CD14-positive monocyte (primary cell): ENCODE measurements around the gene ARHGAP40. TPM values are rescaled to one million over a fixed set of nuclear protein-coding genes. Genes with fewer than 3 reads are reported as not detected.

Experiments used
- DNase-seq, 3 donors: peaks; one replicate each; pipeline ENCODE4 v3.0.0-alpha.2; 2011 to 2022
- H2AFZ ChIP-seq: 2 replicates; pipeline ENCODE4 v1.6.0; 2012; ENCODE audit warnings: mild to moderate bottlenecking, low read depth, low read length, inconsistent platforms; ENCODE audit not compliant: insufficient read depth, poor library complexity, severe bottlenecking
- H3K27ac ChIP-seq, 2 donors: 1 replicate in 1 of 2; 2 replicates in 1 of 2; pipeline ENCODE4 v1.5.1; 2012 to 2013; ENCODE audit warnings: low read length in 2 of 2, control low read depth in 1 of 2, inconsistent platforms in 1 of 2, low read depth in 1 of 2, mild to moderate bottlenecking in 1 of 2
- H3K27me3 ChIP-seq, 2 donors: one replicate each; pipeline versions ENCODE4 v1.6.0 to v1.6.1; 2011 to 2013; ENCODE audit warnings: low read length in 2 of 2; ENCODE audit not compliant: control insufficient read depth in 2 of 2, insufficient read depth in 2 of 2
- H3K36me3 ChIP-seq, 2 donors: replicated peaks in 1 of 2; 1 replicate in 1 of 2; 2 replicates in 1 of 2; pipeline versions ENCODE4 v1.5.1 to v1.6.1; 2012 to 2013; ENCODE audit warnings: low read length in 2 of 2, control low read depth in 1 of 2, inconsistent platforms in 1 of 2, mild to moderate bottlenecking in 1 of 2; ENCODE audit not compliant: insufficient read depth in 2 of 2, control insufficient read depth in 1 of 2
- H3K4me1 ChIP-seq, 2 donors: 1 replicate in 1 of 2; 2 replicates in 1 of 2; pipeline versions ENCODE4 v1.5.1 to v1.6.1; 2012 to 2013; ENCODE audit warnings: low read length in 2 of 2, control low read depth in 1 of 2, inconsistent platforms in 1 of 2, mild to moderate bottlenecking in 1 of 2, moderate library complexity in 1 of 2; ENCODE audit not compliant: insufficient read depth in 2 of 2, control insufficient read depth in 1 of 2
- H3K4me2 ChIP-seq: replicated peaks from 2 replicates; pipeline ENCODE3; 2012; ENCODE audit warnings: low read length, moderate library complexity, mild to moderate bottlenecking; ENCODE audit not compliant: poor library complexity, severe bottlenecking; ENCODE audit errors: extremely low read depth
- H3K4me3 ChIP-seq, 3 experiments: fragments of 200-600 bp in 1 of 3; sonication (generic) in 1 of 3; replicated peaks in 1 of 3; 1 replicate in 2 of 3; 2 replicates in 1 of 3; pipeline ENCODE4 v1.5.1; 2011 to 2013; ENCODE audit warnings: low read length in 3 of 3, mild to moderate bottlenecking in 3 of 3, control low read depth in 2 of 3, low read depth in 2 of 3, inconsistent platforms in 1 of 3, moderate library complexity in 1 of 3
- H3K79me2 ChIP-seq: 2 replicates; pipeline ENCODE4 v1.6.0; 2012; ENCODE audit warnings: mild to moderate bottlenecking, control low read depth, inconsistent platforms, low read length, moderate library complexity; ENCODE audit not compliant: insufficient read depth
- H3K9ac ChIP-seq: 2 replicates; pipeline ENCODE4 v1.6.0; 2017; ENCODE audit warnings: low read length, mild to moderate bottlenecking; ENCODE audit not compliant: insufficient read depth, poor library complexity, severe bottlenecking
- H3K9me3 ChIP-seq, 2 donors: replicated peaks in 1 of 2; 1 replicate in 1 of 2; 2 replicates in 1 of 2; pipeline versions ENCODE4 v1.5.1 to v1.6.1; 2012 to 2013; ENCODE audit warnings: low read length in 2 of 2, control low read depth in 1 of 2; ENCODE audit not compliant: control insufficient read depth in 1 of 2, insufficient read depth in 1 of 2
- H4K20me1 ChIP-seq: 2 replicates; pipeline ENCODE4 v1.6.0; 2012; ENCODE audit warnings: mild to moderate bottlenecking, low read length, control low read depth, moderate library complexity; ENCODE audit not compliant: insufficient read depth
- H3K27ac Mint-ChIP-seq, 7 donors: one replicate each; pipeline ENCODE4 v1.8.0; 2020; ENCODE audit warnings: mild to moderate bottlenecking in 7 of 7, mixed read lengths in 7 of 7, moderate library complexity in 6 of 7, inconsistent platforms in 2 of 7
- H3K27me3 Mint-ChIP-seq, 3 donors: one replicate each; pipeline ENCODE4 v1.8.0; 2021 to 2022; ENCODE audit warnings: low read depth in 3 of 3, mild to moderate bottlenecking in 3 of 3, mixed read lengths in 3 of 3, moderate library complexity in 3 of 3, inconsistent platforms in 1 of 3
- H3K36me3 Mint-ChIP-seq, 2 donors: one replicate each; pipeline ENCODE4 v1.8.0; 2020; ENCODE audit warnings: mixed read lengths in 2 of 2, inconsistent platforms in 1 of 2, mild to moderate bottlenecking in 1 of 2
- H3K4me1 Mint-ChIP-seq: one replicate; pipeline ENCODE4 v1.8.0; 2020; ENCODE audit warnings: mild to moderate bottlenecking, mixed read lengths
- H3K4me3 Mint-ChIP-seq, 2 donors: one replicate each; pipeline ENCODE4 v1.8.0; 2020; ENCODE audit warnings: mild to moderate bottlenecking in 2 of 2, mixed read lengths in 2 of 2, moderate library complexity in 1 of 2
- H3K9me3 Mint-ChIP-seq, 7 donors: one replicate each; pipeline ENCODE4 v1.8.0; 2020 to 2022; ENCODE audit warnings: mixed read lengths in 7 of 7, mild to moderate bottlenecking in 6 of 7, moderate library complexity in 6 of 7, inconsistent platforms in 2 of 7
- CTCF ChIP-seq: fragments of 200-600 bp; IDR thresholded peaks from one replicate; pipeline ENCODE4 v1.8.0; 2022; ENCODE audit warnings: antibody characterized with exemption, mild to moderate bottlenecking
- WGBS: methylation state at CpG from one replicate; pipeline ENCODE4 v1.1.5; 2013; ENCODE audit warnings: missing lambda C conversion rate; ENCODE audit not compliant: insufficient coverage; 5-methylcytosine and 5-hydroxymethylcytosine counted together
- intact Hi-C, 2 donors: fragments of 100-400 bp; cut with micrococcal nuclease; formaldehyde crosslinking; loops; one replicate each; pipeline versions ENCODE4 v1.15.0 to v1.15.1; 2023
- polyA plus RNA-seq, 3 donors: library from polyadenylated mRNA; depleted of rRNA in 1 of 3; unstranded in 2 of 3; stranded (reverse) in 1 of 3; fragments of 300-500 nt in 2 of 3; fragments of >200 nt in 1 of 3; fragmentation: Illumina TruSeq in 2 of 3; gene quantifications; 1 replicate in 2 of 3; 2 replicates in 1 of 3; pipeline ENCODE4 v1.2.3, GENCODE V29; 2012 to 2021

Gene ARHGAP40
- polyA plus RNA-seq, 3 donors, result not detected

- intact Hi-C loops, result no loop called here
- Mint-ChIP-seq H3K27ac (no peak overlapping the region), H3K4me3 (no peak overlapping the region), H3K4me1 (no peaks in the 10 kb centered on the region), H3K9me3 (peaks cover 0 to 4% (median 0%) of the 10 kb centered on the region in 7 donors), H3K27me3 (peaks cover 6 to 28% (median 22%) of the 10 kb centered on the region in 3 donors), H3K36me3 (no peaks in the 10 kb centered on the region)
- Histone ChIP-seq H3K9ac (no peak overlapping the region), H3K4me1 (no peaks in the 10 kb centered on the region), H4K20me1 (no peaks in the 10 kb centered on the region), H3K4me3 (no peak overlapping the region), H3K27ac (no peak overlapping the region), H3K79me2 (no peaks in the 10 kb centered on the region), H3K27me3 (no peaks in the 10 kb centered on the region), H3K9me3 (no peaks in the 10 kb centered on the region), H3K36me3 (no peaks in the 10 kb centered on the region), H2AFZ (no peak overlapping the region), H3K4me2 (no peak overlapping the region)
- WGBS, result no CpG with 5 or more reads among the region's 4 CpGs
- no peak for DNase-seq
- no peak for TF ChIP-seq CTCF
Measured at GRCh38 chr20:38659597-38659880, 57.9 kb downstream of the ARHGAP40 start.

GRCh38 chr20:38660429-38660828 lies 58.8 kb downstream of the ARHGAP40 start:
- H3K36me3 Mint-ChIP-seq, result no peaks in the 10 kb centered on the region
- H3K27me3 ChIP-seq, result no peaks in the 10 kb centered on the region
- H3K27me3 Mint-ChIP-seq, result peaks cover 7 to 28% (median 22%) of the 10 kb centered on the region in 3 donors

More at GRCh38 chr20:38660429-38660828, 58.8 kb downstream of the ARHGAP40 start:
- H3K9ac ChIP-seq, result no peak overlapping the region
- no peak for DNase-seq
- intact Hi-C loops, result no loop called here
- no CpG with 5 or more reads among the region's 1 CpG for WGBS
- H3K4me2 ChIP-seq, result no peak overlapping the region
- no peak for TF ChIP-seq CTCF
- Mint-ChIP-seq H3K9me3 (peaks cover 0 to 5% (median 0%) of the 10 kb centered on the region in 7 donors), H3K27ac (no peak overlapping the region), H3K4me1 (no peaks in the 10 kb centered on the region), H3K4me3 (no peak overlapping the region)
- no peak overlapping the region for H3K4me3 ChIP-seq
- no peak overlapping the region for H2AFZ ChIP-seq
- no peaks in the 10 kb centered on the region for H3K79me2 ChIP-seq
- H3K4me1 ChIP-seq, result no peaks in the 10 kb centered on the region
- H4K20me1 ChIP-seq, result no peaks in the 10 kb centered on the region
- H3K27ac ChIP-seq, result no peak overlapping the region
- no peaks in the 10 kb centered on the region for H3K9me3 ChIP-seq
- no peaks in the 10 kb centered on the region for H3K36me3 ChIP-seq
